B cell (primary cell): Measurements from ENCODE around the gene POLR2J2. TPM values are rescaled to one million over a fixed set of nuclear protein-coding genes. Genes with fewer than 3 reads are reported as not detected.
"Not testable (repeated sequence)": the region's sequence is repeated elsewhere in the genome, so short reads cannot be mapped to it uniquely, and the experiment has no call there.

Source experiments
- ATAC-seq: fragments of 200-7000 bp; cut with Tn5 transposase; one replicate; pipeline ENCODE4 v1.10.0; 2021; ENCODE audit warnings: low read depth, mild to moderate bottlenecking, moderate number of reproducible peaks, moderate library complexity
- CTCF ChIA-PET: fragments of 350-600 bp; sonication (Branson Sonifier 250); formaldehyde crosslinking; loops from one replicate; lab custom pipeline; 2021; ENCODE audit warnings: antibody characterized with exemption, inconsistent platforms; lab: Charles Lee
- POLR2A ChIA-PET: fragments of 350-600 bp; sonication (Branson Sonifier 250); formaldehyde crosslinking; loops from one replicate; lab custom pipeline; 2021; ENCODE audit warnings: antibody characterized with exemption; lab: Charles Lee
- DNase-seq: peaks from one replicate; pipeline ENCODE4 v3.0.0; 2013
- H2AFZ ChIP-seq: 2 replicates; pipeline ENCODE4 v1.6.1; 2012; ENCODE audit warnings: mild to moderate bottlenecking, low read depth, low read length; ENCODE audit not compliant: insufficient read depth, poor library complexity, severe bottlenecking
- H3K27ac ChIP-seq, 2 donors: 1 replicate in 1 of 2; 2 replicates in 1 of 2; pipeline ENCODE4 v1.5.1; 2012 to 2013; ENCODE audit warnings: low read length in 2 of 2, mild to moderate bottlenecking in 2 of 2, moderate library complexity in 1 of 2
- H3K27me3 ChIP-seq, 4 experiments: fragments of 200-600 bp in 1 of 4; sonication (generic) in 1 of 4; replicated peaks in 1 of 4; 1 replicate in 2 of 4; 2 replicates in 2 of 4; pipeline versions ENCODE4 v1.6.1 to v1.7.0; 2013 to 2016; ENCODE audit warnings: low read length in 3 of 4, mild to moderate bottlenecking in 2 of 4, mixed read lengths in 1 of 4, moderate library complexity in 1 of 4; ENCODE audit not compliant: insufficient read depth in 4 of 4, control insufficient read depth in 3 of 4; ENCODE audit errors: control extremely low read depth in 1 of 4
- H3K36me3 ChIP-seq, 2 experiments: replicated peaks in 1 of 2; 1 replicate in 1 of 2; 2 replicates in 1 of 2; pipeline versions ENCODE4 v1.6.1 to v1.7.1; 2013; ENCODE audit warnings: low read length in 1 of 2; ENCODE audit not compliant: insufficient read depth in 2 of 2, control insufficient read depth in 1 of 2; ENCODE audit errors: control extremely low read depth in 1 of 2, extremely low read depth in 1 of 2
- H3K4me1 ChIP-seq, 2 donors: fragments of 200-600 bp in 1 of 2; sonication (generic) in 1 of 2; 1 replicate in 1 of 2; 2 replicates in 1 of 2; pipeline versions ENCODE4 v1.5.1 to v1.6.1; 2013 to 2017; ENCODE audit warnings: low read length in 2 of 2; ENCODE audit not compliant: control insufficient read depth in 2 of 2, insufficient read depth in 2 of 2
- H3K4me2 ChIP-seq: replicated peaks from 2 replicates; pipeline ENCODE3; 2012; ENCODE audit warnings: mild to moderate bottlenecking, low read depth, low read length; ENCODE audit not compliant: poor library complexity, severe bottlenecking
- H3K4me3 ChIP-seq, 5 experiments: fragments of 200-600 bp in 1 of 5; sonication (generic) in 1 of 5; 1 replicate in 3 of 5; 2 replicates in 2 of 5; pipeline versions ENCODE4 v1.5.1 to v1.7.0; 2011 to 2016; ENCODE audit warnings: low read length in 4 of 5, mild to moderate bottlenecking in 4 of 5, low read depth in 2 of 5, control low read depth in 1 of 5, moderate library complexity in 1 of 5; ENCODE audit not compliant: insufficient read depth in 1 of 5; ENCODE audit errors: control extremely low read depth in 1 of 5, extremely low read depth in 1 of 5
- H3K79me2 ChIP-seq: fragments of 200-600 bp; sonication (generic); one replicate; pipeline ENCODE4 v1.6.0; 2016; ENCODE audit warnings: low read length; ENCODE audit not compliant: control insufficient read depth, insufficient read depth
- H3K9ac ChIP-seq: fragments of 200-600 bp; sonication (generic); 2 replicates; pipeline ENCODE4 v1.6.1; 2017; ENCODE audit warnings: mild to moderate bottlenecking, low read length, moderate library complexity
- H3K9me3 ChIP-seq, 3 donors: one replicate each; pipeline versions ENCODE4 v1.6.1 to v1.7.1; 2013; ENCODE audit warnings: low read length in 2 of 3; ENCODE audit not compliant: control insufficient read depth in 2 of 3, insufficient read depth in 1 of 3; ENCODE audit errors: control extremely low read depth in 1 of 3
- H4K20me1 ChIP-seq: 2 replicates; pipeline ENCODE4 v1.6.0; 2012; ENCODE audit warnings: mild to moderate bottlenecking, low read length; ENCODE audit not compliant: insufficient read depth, control insufficient read depth, poor library complexity, severe bottlenecking
- H3K27ac Mint-ChIP-seq: one replicate; pipeline ENCODE4 v1.8.0; 2021; ENCODE audit warnings: mixed read lengths
- H3K27me3 Mint-ChIP-seq: one replicate; pipeline ENCODE4 v1.8.0; 2021; ENCODE audit warnings: mixed read lengths
- H3K4me1 Mint-ChIP-seq: one replicate; pipeline ENCODE4 v1.8.0; 2021; ENCODE audit warnings: mixed read lengths
- H3K4me3 Mint-ChIP-seq: one replicate; pipeline ENCODE4 v1.8.0; 2021; ENCODE audit warnings: mixed read lengths
- H3K9me3 Mint-ChIP-seq: one replicate; pipeline ENCODE4 v1.8.0; 2022; ENCODE audit warnings: mixed read lengths; ENCODE audit not compliant: insufficient read depth
- WGBS: methylation state at CpG from one replicate; pipeline ENCODE4 v1.1.5; 2013; ENCODE audit warnings: missing lambda C conversion rate; ENCODE audit not compliant: insufficient coverage; 5-methylcytosine and 5-hydroxymethylcytosine counted together
- intact Hi-C: fragments of 100-400 bp; cut with micrococcal nuclease; formaldehyde crosslinking; loops from one replicate; pipeline ENCODE4 v1.10.0; 2022
- polyA minus RNA-seq: library from RNA; depleted of rRNA, polyadenylated mRNA; stranded (reverse); fragments of >200 nt; gene quantifications from 2 replicates; pipeline ENCODE4 v1.2.3, GENCODE V29; 2012
- polyA plus RNA-seq: library from polyadenylated mRNA; depleted of rRNA; stranded (reverse); fragments of >200 nt; gene quantifications from 2 replicates; pipeline ENCODE4 v1.2.3, GENCODE V29; 2012
- total RNA-seq, 2 donors: library from RNA; stranded (reverse); fragments of 120-200 nt in 1 of 2; gene quantifications; 1 replicate in 1 of 2; 2 replicates in 1 of 2; pipeline versions ENCODE4 v1.2.3 to v1.2.4, GENCODE V29; 2013 to 2022

Gene POLR2J2
- total RNA-seq (53.0 and 61.1 TPM in 2 replicates), polyA plus RNA-seq (9.6 and 16.7 TPM in 2 replicates), polyA minus RNA-seq (6.1 and 15.3 TPM in 2 replicates)
- 6.9 TPM for total RNA-seq (2013)

- H3K36me3 ChIP-seq, H4K20me1 ChIP-seq, H3K4me1 Mint-ChIP-seq, H3K9ac ChIP-seq, DNase-seq, H3K4me1 ChIP-seq, H3K27me3 Mint-ChIP-seq, H3K79me2 ChIP-seq, H3K27me3 ChIP-seq, H2AFZ ChIP-seq, H3K9me3 ChIP-seq, H3K4me2 ChIP-seq, intact Hi-C loops, POLR2A ChIA-PET, H3K9me3 Mint-ChIP-seq: not testable (repeated sequence)
- Histone ChIP-seq H3K4me3 (peak within 1 kb of the TSS in 2 of 5 experiments; percentile 48 to 54), H3K27ac (peak within 1 kb of the TSS; percentile 65 to 71)
- Mint-ChIP-seq H3K27ac (peak within 1 kb of the TSS; percentile 67), H3K4me3 (peak within 1 kb of the TSS; percentile 66)
- ATAC-seq = peak; percentile 82
- 2% methylated on average over 9 of the region's 63 CpGs for WGBS
- CTCF ChIA-PET = interaction anchor here (0.6 kb wide), 1 partner anchor 239 kb away, joined by 3 read pairs; no protein-coding TSS in a partner anchor
Measured at GRCh38 chr7:102671166-102671955, at the start of gene POLR2J2. POLR2J2 (minus strand) TSS chr7:102671663; CDS start chr7:102671601, 62 bp downstream.

GRCh38 chr7:102718491-102718890 lies 47.0 kb upstream of the POLR2J2 start:
- CTCF ChIA-PET, POLR2A ChIA-PET: not testable (repeated sequence)

GRCh38 chr7:102715718-102716117 lies 44.3 kb upstream of the POLR2J2 start:
- DNase-seq (peak; percentile 6), ATAC-seq (peak; percentile 51)
- H3K9ac ChIP-seq, H3K4me1 ChIP-seq, H3K27me3 Mint-ChIP-seq, CTCF ChIA-PET, H2AFZ ChIP-seq, H3K27ac Mint-ChIP-seq, H3K27ac ChIP-seq, H4K20me1 ChIP-seq, POLR2A ChIA-PET, H3K36me3 ChIP-seq, H3K9me3 ChIP-seq, H3K4me3 Mint-ChIP-seq, H3K4me2 ChIP-seq, intact Hi-C loops, H3K9me3 Mint-ChIP-seq, H3K4me3 ChIP-seq, H3K4me1 Mint-ChIP-seq, H3K79me2 ChIP-seq, H3K27me3 ChIP-seq: not testable (repeated sequence)
- WGBS = 88% methylated on average over 1 of the region's 3 CpGs

More at GRCh38 chr7:102718491-102718890, 47.0 kb upstream of the POLR2J2 start:
- H3K9me3 ChIP-seq, DNase-seq, H3K4me3 ChIP-seq, H3K27me3 ChIP-seq, H3K9ac ChIP-seq, H2AFZ ChIP-seq, ATAC-seq, H4K20me1 ChIP-seq, H3K4me1 Mint-ChIP-seq, H3K27me3 Mint-ChIP-seq, H3K79me2 ChIP-seq, H3K27ac Mint-ChIP-seq, intact Hi-C loops, H3K36me3 ChIP-seq, H3K9me3 Mint-ChIP-seq, H3K27ac ChIP-seq, H3K4me2 ChIP-seq, H3K4me3 Mint-ChIP-seq, H3K4me1 ChIP-seq: not testable (repeated sequence)
